Neuronal stem cell (in vitro differentiated cells): Measurements from ENCODE around the gene PITPNB.

Experiments used
- DNase-seq: peaks from one replicate; pipeline ENCODE4 v3.0.0-alpha.2; 2013; ENCODE audit warnings: low spot score
- H2AFZ ChIP-seq: one replicate; pipeline ENCODE4 v1.6.1; 2013; ENCODE audit warnings: mild to moderate bottlenecking, low read length, inconsistent platforms
- H2AK5ac ChIP-seq: 2 replicates; pipeline ENCODE4 v1.6.1; 2013; ENCODE audit warnings: low read depth, mild to moderate bottlenecking, inconsistent platforms, low read length, moderate library complexity, mixed read lengths
- H2BK120ac ChIP-seq: 2 replicates; pipeline ENCODE4 v1.6.1; 2013; ENCODE audit warnings: low read depth, mild to moderate bottlenecking, inconsistent platforms, low read length, moderate library complexity, mixed read lengths
- H2BK12ac ChIP-seq: one replicate; pipeline ENCODE4 v1.6.1; 2013; ENCODE audit warnings: low read length, inconsistent platforms
- H2BK15ac ChIP-seq: 2 replicates; pipeline ENCODE4 v1.6.1; 2013; ENCODE audit warnings: mild to moderate bottlenecking, low read length, inconsistent platforms, mixed read lengths
- H2BK5ac ChIP-seq: one replicate; pipeline ENCODE4 v1.6.1; 2013; ENCODE audit warnings: inconsistent platforms, mild to moderate bottlenecking, low read length, moderate library complexity
- H3K14ac ChIP-seq: one replicate; pipeline ENCODE4 v1.6.1; 2013; ENCODE audit warnings: low read length, inconsistent platforms
- H3K18ac ChIP-seq: 2 replicates; pipeline ENCODE4 v1.6.1; 2013; ENCODE audit warnings: low read length, inconsistent platforms
- H3K23ac ChIP-seq: 2 replicates; pipeline ENCODE4 v1.6.1; 2013; ENCODE audit warnings: low read depth, mild to moderate bottlenecking, mixed read lengths, low read length, inconsistent platforms; ENCODE audit not compliant: poor library complexity
- H3K27ac ChIP-seq: replicated peaks from 3 replicates; pipeline ENCODE4 v1.5.1; 2013; ENCODE audit warnings: low read length, inconsistent platforms
- H3K27me3 ChIP-seq, 3 experiments: 2 replicates each; pipeline ENCODE4 v1.6.1; 2013; ENCODE audit warnings: low read length in 3 of 3, mild to moderate bottlenecking in 2 of 3, inconsistent platforms in 1 of 3, low read depth in 1 of 3, mixed read lengths in 1 of 3, moderate library complexity in 1 of 3; ENCODE audit not compliant: control insufficient read depth in 3 of 3, insufficient read depth in 3 of 3
- H3K36me3 ChIP-seq, 2 donors: replicated peaks in 1 of 2; 2 replicates each; pipeline ENCODE4 v1.6.1; 2013; ENCODE audit warnings: low read length in 2 of 2; ENCODE audit not compliant: control insufficient read depth in 2 of 2, insufficient read depth in 2 of 2
- H3K4ac ChIP-seq: 2 replicates; pipeline ENCODE4 v1.6.1; 2013; ENCODE audit warnings: inconsistent platforms, mild to moderate bottlenecking, low read length, moderate library complexity
- H3K4me1 ChIP-seq, 2 donors: 1 replicate in 1 of 2; 2 replicates in 1 of 2; pipeline ENCODE4 v1.6.1; 2013; ENCODE audit warnings: low read length in 2 of 2, low read depth in 1 of 2; ENCODE audit not compliant: control insufficient read depth in 2 of 2, insufficient read depth in 1 of 2
- H3K4me2 ChIP-seq: one replicate; pipeline ENCODE4 v1.6.1; 2013; ENCODE audit warnings: mild to moderate bottlenecking, low read length, inconsistent platforms; ENCODE audit not compliant: insufficient read depth, poor library complexity, severe bottlenecking
- H3K4me3 ChIP-seq, 2 donors: 2 replicates each; pipeline ENCODE4 v1.5.1; 2013; ENCODE audit warnings: low read length in 2 of 2, mild to moderate bottlenecking in 2 of 2, inconsistent platforms in 1 of 2, moderate library complexity in 1 of 2
- H3K79me1 ChIP-seq: one replicate; pipeline ENCODE4 v1.6.1; 2013; ENCODE audit warnings: low read depth, mild to moderate bottlenecking, inconsistent platforms, low read length, moderate library complexity
- H3K9ac ChIP-seq: one replicate; pipeline ENCODE4 v1.6.1; 2013; ENCODE audit warnings: mild to moderate bottlenecking, low read depth, low read length, inconsistent platforms; ENCODE audit not compliant: poor library complexity
- H3K9me3 ChIP-seq, 2 donors: replicated peaks in 1 of 2; 2 replicates each; pipeline versions ENCODE3 to v1.6.1; 2013; ENCODE audit warnings: low read length in 2 of 2, mild to moderate bottlenecking in 2 of 2, inconsistent platforms in 1 of 2, low read depth in 1 of 2, mixed read lengths in 1 of 2, moderate library complexity in 1 of 2; ENCODE audit not compliant: control insufficient read depth in 2 of 2, insufficient read depth in 1 of 2
- H4K8ac ChIP-seq: one replicate; pipeline ENCODE4 v1.6.1; 2013; ENCODE audit warnings: low read depth, mild to moderate bottlenecking, inconsistent platforms, low read length, moderate library complexity
- H4K91ac ChIP-seq: one replicate; pipeline ENCODE4 v1.6.1; 2013; ENCODE audit warnings: low read length, low read depth, mild to moderate bottlenecking, inconsistent platforms; ENCODE audit not compliant: poor library complexity
- WGBS, 2 donors: extraction: QIAGEN DNeasy Blood & Tissue Kit; methylation state at CpG; one replicate each; pipeline ENCODE4 v1.1.7; 2013; ENCODE audit warnings: missing lambda C conversion rate in 2 of 2, mixed read lengths in 1 of 2; ENCODE audit not compliant: insufficient read length in 2 of 2, insufficient replicate concordance in 1 of 2; ENCODE audit errors: extremely low coverage in 2 of 2; 5-methylcytosine and 5-hydroxymethylcytosine counted together

The PITPNB gene

DNA sequence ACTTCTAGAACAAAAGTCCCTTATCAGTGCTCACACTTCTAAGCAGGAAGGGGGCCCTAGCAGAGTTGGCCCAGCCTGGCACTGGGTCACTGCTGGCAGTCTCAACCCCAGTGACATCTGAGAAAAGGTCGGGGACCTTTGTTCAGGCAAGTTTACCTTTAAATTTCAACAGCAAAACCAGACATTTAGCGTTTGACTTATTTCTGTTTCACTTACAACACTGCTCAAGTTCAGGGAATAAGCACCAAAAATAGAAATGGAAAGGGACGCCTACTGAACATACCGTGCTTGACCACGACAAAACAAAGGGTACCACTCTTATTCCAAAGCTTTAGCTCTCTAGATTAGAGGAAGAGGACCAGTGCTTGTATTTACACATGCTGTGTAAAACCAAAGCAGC, 26.2 kb downstream of the PITPNB start:
- Histone ChIP-seq H3K27ac (no peak overlapping the region), H3K23ac (no peak overlapping the region), H4K91ac (no peak overlapping the region), H2BK120ac (no peak overlapping the region), H3K4ac (no peak overlapping the region), H2AFZ (no peak overlapping the region), H3K14ac (no peak overlapping the region), H2BK12ac (no peak overlapping the region), H3K27me3 (no peaks in the 10 kb centered on the region), H3K36me3 (peaks cover 35 to 97% of the 10 kb centered on the region in 2 donors), H3K79me1 (no peaks in the 10 kb centered on the region), H3K18ac (no peak overlapping the region), H4K8ac (no peak overlapping the region), H3K9ac (no peak overlapping the region), H3K9me3 (no peaks in the 10 kb centered on the region), H3K4me1 (no peaks in the 10 kb centered on the region), H2BK15ac (no peak overlapping the region), H2AK5ac (no peak overlapping the region), H3K4me3 (no peak overlapping the region), H2BK5ac (no peak overlapping the region), H3K4me2 (no peak overlapping the region)
- WGBS, 2 donors: no CpG with 5 or more reads among the region's 5 CpGs
- no peak for DNase-seq

DNA sequence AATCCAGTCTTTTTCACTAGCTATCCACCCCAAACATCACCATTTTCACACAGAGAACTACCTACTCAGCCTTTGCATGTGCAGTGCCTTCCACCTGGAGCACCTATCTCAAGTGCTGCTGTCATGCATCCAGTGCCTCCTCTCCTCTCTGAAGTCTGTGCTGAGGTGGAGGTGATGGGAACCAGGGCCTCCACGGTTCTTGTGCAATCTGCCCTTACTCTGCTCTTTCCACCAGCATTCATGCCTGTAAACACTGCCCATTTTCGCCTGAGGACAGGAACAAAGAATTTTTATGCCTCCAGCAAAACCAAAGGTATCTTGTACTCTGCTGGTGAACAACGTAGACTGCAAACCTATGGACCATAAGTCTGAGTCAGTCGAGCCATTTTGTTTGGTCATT, 27.0 kb downstream of the PITPNB start:
- Histone ChIP-seq H3K79me1 (no peaks in the 10 kb centered on the region), H2BK12ac (no peak overlapping the region), H3K4me2 (no peak overlapping the region), H3K9me3 (no peaks in the 10 kb centered on the region), H2BK120ac (no peak overlapping the region), H3K36me3 (peaks cover 31 to 97% of the 10 kb centered on the region in 2 donors), H4K91ac (no peak overlapping the region), H3K9ac (no peak overlapping the region), H3K14ac (no peak overlapping the region), H3K4ac (no peak overlapping the region), H3K27me3 (no peaks in the 10 kb centered on the region), H2BK15ac (no peak overlapping the region), H3K23ac (no peak overlapping the region), H2BK5ac (no peak overlapping the region), H3K4me1 (peaks cover 0 to 4% of the 10 kb centered on the region in 2 donors), H3K27ac (no peak overlapping the region), H2AK5ac (no peak overlapping the region), H4K8ac (no peak overlapping the region), H3K4me3 (peak overlapping the region in 1 of 2 donors; percentile 26), H3K18ac (no peak overlapping the region), H2AFZ (no peak overlapping the region)
- DNase-seq: no peak
- no CpG with 5 or more reads among the region's 4 CpGs for WGBS, 2 donors

DNA sequence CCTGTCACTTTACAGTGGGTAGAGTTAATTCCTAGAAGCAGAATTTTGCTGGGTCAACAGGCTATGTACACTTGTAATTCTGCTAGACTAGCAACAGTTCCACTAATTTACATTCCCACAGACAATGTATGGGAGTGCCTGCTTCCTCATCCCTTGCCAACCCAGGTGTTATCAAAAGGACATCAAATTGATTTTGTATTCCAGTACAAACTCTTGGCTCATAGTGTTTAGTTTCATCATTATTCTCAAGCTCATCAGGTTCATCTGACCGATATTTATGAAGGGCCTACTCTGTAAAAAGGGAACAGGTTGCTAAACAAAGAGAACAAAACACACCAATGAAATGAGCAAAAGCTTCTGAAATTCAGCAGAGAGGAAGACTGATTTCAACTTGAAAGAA, 30.7 kb downstream of the PITPNB start:
- no peak overlapping the region for H2AFZ ChIP-seq
- H3K36me3 ChIP-seq: peaks cover 26 to 97% of the 10 kb centered on the region in 2 donors
- no peak overlapping the region for H3K4me3 ChIP-seq

DNA sequence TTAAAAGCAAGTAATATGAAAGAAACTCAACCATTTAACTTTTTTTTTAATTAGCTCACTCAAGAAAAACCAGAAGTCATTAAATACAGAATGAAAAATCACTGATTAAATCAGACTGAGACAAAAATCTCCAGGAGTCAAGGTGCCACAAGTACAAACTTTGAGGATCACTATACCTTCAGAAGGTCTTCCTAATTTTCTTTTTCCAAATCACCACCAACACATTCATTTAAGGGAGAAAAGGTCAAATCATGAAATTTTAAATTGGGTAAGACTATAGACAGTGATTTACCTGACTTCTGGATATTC, 32.3 kb downstream of the PITPNB start:
- H2BK12ac ChIP-seq: no peak overlapping the region
- H2AFZ ChIP-seq: no peak overlapping the region
- H2BK5ac ChIP-seq: no peak overlapping the region
- no peak overlapping the region for H3K4me2 ChIP-seq
- H3K9me3 ChIP-seq: peaks cover 0 to 8% of the 10 kb centered on the region in 2 donors
- no peak overlapping the region for H3K4ac ChIP-seq
- no peak overlapping the region for H3K9ac ChIP-seq
- no peaks in the 10 kb centered on the region for H3K27me3 ChIP-seq
- no peak overlapping the region for H3K27ac ChIP-seq
- H3K79me1 ChIP-seq: no peaks in the 10 kb centered on the region
- H3K4me1 ChIP-seq: peaks cover 2 to 11% of the 10 kb centered on the region in 2 donors
- no peak for DNase-seq
- no peak overlapping the region for H3K14ac ChIP-seq
- no peak overlapping the region for H2AK5ac ChIP-seq
- no peak overlapping the region for H3K23ac ChIP-seq
- peaks cover 20 to 88% of the 10 kb centered on the region in 2 donors for H3K36me3 ChIP-seq
- no peak overlapping the region for H3K4me3 ChIP-seq
- H3K18ac ChIP-seq: no peak overlapping the region
- no peak overlapping the region for H4K91ac ChIP-seq
- no peak overlapping the region for H2BK120ac ChIP-seq
- no peak overlapping the region for H4K8ac ChIP-seq
- no peak overlapping the region for H2BK15ac ChIP-seq

More for the DNA sequence above, 30.7 kb downstream of the PITPNB start:
- Histone ChIP-seq H3K9me3 (peaks cover 0 to 7% of the 10 kb centered on the region in 2 donors), H3K23ac (no peak overlapping the region), H3K27ac (no peak overlapping the region), H2BK12ac (no peak overlapping the region), H3K27me3 (no peaks in the 10 kb centered on the region), H3K4ac (no peak overlapping the region), H3K18ac (no peak overlapping the region), H3K9ac (no peak overlapping the region), H3K4me1 (peaks cover 0 to 11% of the 10 kb centered on the region in 2 donors), H2BK15ac (no peak overlapping the region), H2BK5ac (no peak overlapping the region), H4K8ac (no peak overlapping the region), H2BK120ac (no peak overlapping the region), H3K14ac (no peak overlapping the region), H3K4me2 (no peak overlapping the region), H2AK5ac (no peak overlapping the region), H3K79me1 (no peaks in the 10 kb centered on the region), H4K91ac (no peak overlapping the region)
- no peak for DNase-seq
- WGBS, 2 donors: no CpG with 5 or more reads among the region's 1 CpG
